ENCODE data around the gene AFF1.
"Not testable (repeated sequence)": the region's sequence is repeated elsewhere in the genome, so short reads cannot be mapped to it uniquely, and the experiment has no call there.

Gene AFF1

DNA sequence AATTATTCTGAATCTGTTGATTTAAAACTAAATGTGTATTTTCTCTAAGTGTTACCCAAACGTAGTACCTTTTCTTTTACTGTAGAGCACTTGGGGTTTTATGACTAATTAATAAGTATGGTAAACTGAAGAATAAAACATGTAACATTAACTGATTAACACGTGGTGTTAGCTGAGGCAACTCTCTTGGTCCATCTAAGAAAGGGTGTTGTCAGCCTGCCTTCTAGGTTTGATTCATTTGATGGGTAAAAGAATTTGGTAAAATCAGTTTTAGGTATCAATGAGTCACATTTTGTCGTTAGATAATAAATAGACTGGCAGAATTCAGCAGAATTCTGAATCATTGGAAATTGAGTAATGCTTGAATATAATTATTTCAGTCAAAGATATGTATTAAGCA, 99.7 kb downstream of the AFF1 start:
- Histone ChIP-seq H3K27ac (ENCODE audit: low read depth in 2 of 2, low read length in 2 of 2) (no peak overlapping the region), H3K27me3 (ENCODE audit: control insufficient read depth in 2 of 2, insufficient read depth in 2 of 2, low read length in 2 of 2) (no peaks in the 10 kb centered on the region), H3K4me3 (ENCODE audit: low read length in 2 of 2) (no peak overlapping the region), H3K36me3 (ENCODE audit: control insufficient read depth in 2 of 2, insufficient read depth in 2 of 2, low read length in 2 of 2) (no peaks in the 10 kb centered on the region), H3K4me1 (ENCODE audit: control insufficient read depth in 2 of 2, insufficient read depth in 2 of 2, low read length in 2 of 2) (peaks cover 19 to 35% of the 10 kb centered on the region in 2 donors), H3K9ac (ENCODE audit: low read depth in 1 of 2, low read length in 2 of 2) (no peak overlapping the region), H3K9me3 (ENCODE audit: control insufficient read depth in 2 of 2, low read length in 2 of 2) (no peaks in the 10 kb centered on the region)

DNA sequence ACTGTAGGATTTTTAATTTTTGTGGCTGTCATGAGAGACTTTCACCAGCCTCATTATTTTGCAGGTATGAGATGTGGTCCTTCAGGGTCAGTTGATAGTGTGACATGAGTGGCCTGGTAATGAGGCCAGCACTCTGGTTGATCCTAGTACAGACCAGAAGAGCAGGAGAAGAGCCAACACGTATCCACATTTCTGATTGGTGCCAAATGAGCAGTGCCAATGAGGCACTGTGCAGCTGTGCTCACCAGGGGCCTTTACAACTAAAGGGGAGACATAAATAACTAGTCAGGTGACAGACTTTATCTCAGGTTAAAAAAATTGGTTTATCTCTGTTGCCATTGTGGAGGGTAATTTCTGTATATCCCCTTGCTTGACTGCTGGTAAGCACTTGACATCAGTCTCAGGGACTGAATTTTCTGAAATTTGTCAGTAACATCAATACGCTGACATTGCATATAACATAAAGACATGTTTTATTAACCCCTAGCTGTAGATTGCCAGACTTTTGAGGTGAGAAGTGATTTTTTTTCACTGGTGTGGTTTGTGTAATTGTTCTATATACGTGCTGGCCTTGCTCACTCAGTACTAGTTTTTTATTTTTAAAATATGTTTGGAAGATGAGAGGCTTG, 101.2 kb downstream of the AFF1 start:
- Histone ChIP-seq H3K4me1 (ENCODE audit: control insufficient read depth in 2 of 2, insufficient read depth in 2 of 2, low read length in 2 of 2) (peaks cover 19 to 29% of the 10 kb centered on the region in 2 donors), H3K27ac (ENCODE audit: low read depth in 2 of 2, low read length in 2 of 2) (no peak overlapping the region), H3K36me3 (ENCODE audit: control insufficient read depth in 2 of 2, insufficient read depth in 2 of 2, low read length in 2 of 2) (no peaks in the 10 kb centered on the region), H3K4me3 (ENCODE audit: low read length in 2 of 2) (no peak overlapping the region), H3K27me3 (ENCODE audit: control insufficient read depth in 2 of 2, insufficient read depth in 2 of 2, low read length in 2 of 2) (no peaks in the 10 kb centered on the region), H3K9ac (ENCODE audit: low read depth in 1 of 2, low read length in 2 of 2) (no peak overlapping the region), H3K9me3 (ENCODE audit: control insufficient read depth in 2 of 2, low read length in 2 of 2) (no peaks in the 10 kb centered on the region)

DNA sequence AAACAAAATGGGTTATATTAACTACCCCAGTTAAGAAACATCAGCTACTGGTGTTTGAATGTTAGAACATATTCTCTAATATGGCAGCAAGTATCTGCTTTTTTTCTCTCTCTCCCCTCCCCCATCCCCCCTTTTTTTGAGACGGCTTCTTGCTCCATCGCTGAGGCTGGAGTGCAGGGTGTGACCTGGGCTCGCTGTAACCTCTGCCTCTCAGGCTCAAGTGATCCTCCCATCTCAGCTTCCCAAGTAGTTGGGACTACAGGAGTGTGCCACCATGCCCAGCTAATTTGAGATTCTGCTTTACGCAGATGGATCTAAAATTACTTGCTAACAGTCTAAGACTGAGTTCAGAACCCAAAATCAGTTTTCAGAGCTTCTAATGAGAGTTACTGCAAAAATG, 101.9 kb downstream of the AFF1 start:
- no peaks in the 10 kb centered on the region for H3K9me3 ChIP-seq (ENCODE audit: control insufficient read depth in 2 of 2, low read length in 2 of 2)
- no peaks in the 10 kb centered on the region for H3K36me3 ChIP-seq (ENCODE audit: control insufficient read depth in 2 of 2, insufficient read depth in 2 of 2, low read length in 2 of 2)
- H3K27me3 ChIP-seq (ENCODE audit: control insufficient read depth in 2 of 2, insufficient read depth in 2 of 2, low read length in 2 of 2) = no peaks in the 10 kb centered on the region
- H3K4me1 ChIP-seq (ENCODE audit: control insufficient read depth in 2 of 2, insufficient read depth in 2 of 2, low read length in 2 of 2) = peaks cover 18 to 27% of the 10 kb centered on the region in 2 donors
- no peak overlapping the region for H3K9ac ChIP-seq (ENCODE audit: low read depth in 1 of 2, low read length in 2 of 2)
- H3K4me3 ChIP-seq (ENCODE audit: low read length in 2 of 2) = no peak overlapping the region
- H3K27ac ChIP-seq (ENCODE audit: low read depth in 2 of 2, low read length in 2 of 2) = no peak overlapping the region

DNA sequence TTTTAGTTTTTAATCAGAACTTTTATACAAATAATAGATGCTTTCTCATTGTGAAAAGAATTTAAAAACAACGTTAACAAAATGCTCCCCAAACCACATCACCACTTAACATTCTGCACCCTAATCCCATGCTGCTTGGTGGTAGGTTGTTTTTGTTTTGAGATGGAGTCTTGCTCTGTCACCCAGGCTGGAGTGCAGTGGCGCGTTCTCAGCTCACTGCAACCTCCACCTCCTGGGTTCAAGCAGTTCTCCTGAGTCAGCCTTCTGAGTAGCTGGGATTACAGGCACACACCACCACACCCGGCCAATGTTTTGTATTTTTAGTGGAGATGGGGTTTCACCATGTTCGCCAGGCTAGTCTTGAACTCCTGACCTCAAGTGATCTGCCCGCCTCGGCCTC, 102.4 kb downstream of the AFF1 start:
- not testable (repeated sequence) for H3K27me3 ChIP-seq (ENCODE audit: control insufficient read depth in 2 of 2, insufficient read depth in 2 of 2, low read length in 2 of 2); H3K27ac ChIP-seq (ENCODE audit: low read depth in 2 of 2, low read length in 2 of 2); H3K36me3 ChIP-seq (ENCODE audit: control insufficient read depth in 2 of 2, insufficient read depth in 2 of 2, low read length in 2 of 2); H3K4me3 ChIP-seq (ENCODE audit: low read length in 2 of 2); H3K9ac ChIP-seq (ENCODE audit: low read depth in 1 of 2, low read length in 2 of 2); H3K9me3 ChIP-seq (ENCODE audit: control insufficient read depth in 2 of 2, low read length in 2 of 2)
- peaks cover 14 to 23% of the 10 kb centered on the region in 2 donors for H3K4me1 ChIP-seq (ENCODE audit: control insufficient read depth in 2 of 2, insufficient read depth in 2 of 2, low read length in 2 of 2)

DNA sequence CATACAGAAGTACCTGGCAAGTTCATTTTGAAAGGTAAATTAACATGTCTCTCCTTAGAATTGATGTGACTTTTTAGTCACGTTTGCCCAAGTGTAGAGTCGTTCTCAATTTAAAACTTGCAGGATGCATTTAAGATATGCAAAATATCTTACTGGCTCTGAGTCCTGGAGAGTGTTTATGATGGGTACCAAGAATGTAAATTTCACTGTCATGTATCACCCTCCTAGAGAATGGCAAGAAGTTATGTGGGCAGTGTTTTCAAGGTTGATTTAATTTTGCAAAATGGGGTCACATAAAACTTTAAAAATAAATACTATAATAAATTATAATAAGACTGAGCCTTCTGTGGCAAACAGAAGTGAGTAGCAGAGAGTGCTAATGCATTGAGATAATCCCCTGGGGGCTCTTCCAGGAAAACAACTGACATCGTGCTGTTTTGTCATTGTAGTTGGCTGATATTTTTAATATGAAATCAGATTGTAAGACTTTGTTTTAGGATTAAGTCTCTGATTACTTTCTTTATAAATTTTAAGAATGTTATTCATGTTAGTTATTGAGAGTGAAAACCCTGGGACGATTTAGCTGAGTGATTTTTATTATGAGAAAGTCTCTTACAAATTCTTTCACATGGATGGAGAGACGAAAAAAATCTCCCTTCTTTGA, 103.0 kb downstream of the AFF1 start:
- no peaks in the 10 kb centered on the region for H3K9me3 ChIP-seq (ENCODE audit: control insufficient read depth in 2 of 2, low read length in 2 of 2)
- no peaks in the 10 kb centered on the region for H3K36me3 ChIP-seq (ENCODE audit: control insufficient read depth in 2 of 2, insufficient read depth in 2 of 2, low read length in 2 of 2)
- peak overlapping the region in 1 of 2 donors; percentile 28 for H3K27ac ChIP-seq (ENCODE audit: low read depth in 2 of 2, low read length in 2 of 2)
- H3K4me1 ChIP-seq (ENCODE audit: control insufficient read depth in 2 of 2, insufficient read depth in 2 of 2, low read length in 2 of 2) = peaks cover 8 to 16% of the 10 kb centered on the region in 2 donors
- H3K27me3 ChIP-seq (ENCODE audit: control insufficient read depth in 2 of 2, insufficient read depth in 2 of 2, low read length in 2 of 2) = no peaks in the 10 kb centered on the region
- H3K4me3 ChIP-seq (ENCODE audit: low read length in 2 of 2) = no peak overlapping the region
- H3K9ac ChIP-seq (ENCODE audit: low read depth in 1 of 2, low read length in 2 of 2) = no peak overlapping the region

DNA sequence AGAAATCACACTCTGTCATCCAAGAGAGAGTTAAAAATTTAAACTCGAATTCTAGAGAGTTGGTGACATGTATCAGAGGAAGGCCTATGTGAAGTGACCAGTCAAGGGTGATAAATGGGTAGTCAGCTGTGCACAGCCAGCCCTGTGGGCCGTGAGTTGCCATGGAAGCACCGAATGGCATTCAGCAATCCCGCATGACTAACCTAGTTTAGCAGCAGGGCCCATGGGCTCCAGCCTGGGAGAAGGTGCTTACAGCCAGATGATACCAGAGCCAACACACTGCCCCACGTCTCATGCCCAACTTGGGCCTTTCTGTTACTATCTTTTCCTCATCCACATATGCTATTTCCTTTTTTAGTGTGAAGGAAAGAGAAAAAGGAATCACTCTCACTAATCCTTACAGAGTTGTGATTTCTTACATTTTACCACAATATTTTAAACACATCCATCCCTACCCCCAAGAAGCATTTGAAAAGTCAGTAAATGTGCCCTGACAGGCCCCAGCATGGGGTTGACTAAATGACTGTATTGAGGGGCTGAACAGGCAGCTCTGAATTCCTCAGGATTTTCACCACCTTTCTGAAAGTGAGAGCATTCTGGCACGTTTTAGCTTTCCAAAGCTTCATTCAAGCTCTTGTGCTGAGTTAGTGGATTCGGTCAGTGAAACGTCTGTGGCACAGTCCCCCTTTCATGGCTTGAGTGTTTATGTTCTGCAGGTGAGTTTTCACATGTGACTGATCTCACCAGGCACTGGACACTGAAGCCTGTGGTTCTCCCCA, 104.2 kb downstream of the AFF1 start:
- H3K27me3 ChIP-seq (ENCODE audit: control insufficient read depth in 2 of 2, insufficient read depth in 2 of 2, low read length in 2 of 2) = no peaks in the 10 kb centered on the region
- H3K9ac ChIP-seq (ENCODE audit: low read depth in 1 of 2, low read length in 2 of 2) = no peak overlapping the region
- H3K4me1 ChIP-seq (ENCODE audit: control insufficient read depth in 2 of 2, insufficient read depth in 2 of 2, low read length in 2 of 2) = peaks cover 6 to 12% of the 10 kb centered on the region in 2 donors
- H3K9me3 ChIP-seq (ENCODE audit: control insufficient read depth in 2 of 2, low read length in 2 of 2) = no peaks in the 10 kb centered on the region
- peak overlapping the region; percentile 19 to 24 for H3K27ac ChIP-seq (ENCODE audit: low read depth in 2 of 2, low read length in 2 of 2)
- H3K4me3 ChIP-seq (ENCODE audit: low read length in 2 of 2) = no peak overlapping the region
- no peaks in the 10 kb centered on the region for H3K36me3 ChIP-seq (ENCODE audit: control insufficient read depth in 2 of 2, insufficient read depth in 2 of 2, low read length in 2 of 2)

DNA sequence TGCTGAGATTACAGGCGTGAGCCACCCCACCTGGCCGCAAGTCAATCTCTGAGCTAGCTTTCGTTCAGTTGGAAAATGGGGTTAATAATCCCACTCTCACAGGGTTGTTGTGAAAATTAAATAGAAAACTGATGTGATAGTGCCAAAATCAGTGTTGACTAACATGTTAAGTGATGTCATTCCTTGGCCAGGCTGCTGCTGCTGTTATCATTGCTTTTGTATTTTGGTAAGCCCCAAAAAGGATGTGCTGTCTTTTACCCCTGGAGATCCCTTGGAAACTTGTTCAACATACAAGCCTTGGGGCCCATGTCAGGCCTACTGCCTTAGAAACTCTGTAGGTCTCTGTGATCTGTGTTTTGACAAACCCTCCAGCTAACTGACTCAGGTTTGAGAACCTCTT, 106.3 kb downstream of the AFF1 start:
- H3K36me3 ChIP-seq (ENCODE audit: control insufficient read depth in 2 of 2, insufficient read depth in 2 of 2, low read length in 2 of 2) = peaks cover 0 to 4% of the 10 kb centered on the region in 2 donors
- H3K9ac ChIP-seq (ENCODE audit: low read depth in 1 of 2, low read length in 2 of 2) = no peak overlapping the region
- H3K4me3 ChIP-seq (ENCODE audit: low read length in 2 of 2) = no peak overlapping the region
- H3K4me1 ChIP-seq (ENCODE audit: control insufficient read depth in 2 of 2, insufficient read depth in 2 of 2, low read length in 2 of 2) = peaks cover 10 to 30% of the 10 kb centered on the region in 2 donors
- no peaks in the 10 kb centered on the region for H3K9me3 ChIP-seq (ENCODE audit: control insufficient read depth in 2 of 2, low read length in 2 of 2)
- no peak overlapping the region for H3K27ac ChIP-seq (ENCODE audit: low read depth in 2 of 2, low read length in 2 of 2)
- no peaks in the 10 kb centered on the region for H3K27me3 ChIP-seq (ENCODE audit: control insufficient read depth in 2 of 2, insufficient read depth in 2 of 2, low read length in 2 of 2)

DNA sequence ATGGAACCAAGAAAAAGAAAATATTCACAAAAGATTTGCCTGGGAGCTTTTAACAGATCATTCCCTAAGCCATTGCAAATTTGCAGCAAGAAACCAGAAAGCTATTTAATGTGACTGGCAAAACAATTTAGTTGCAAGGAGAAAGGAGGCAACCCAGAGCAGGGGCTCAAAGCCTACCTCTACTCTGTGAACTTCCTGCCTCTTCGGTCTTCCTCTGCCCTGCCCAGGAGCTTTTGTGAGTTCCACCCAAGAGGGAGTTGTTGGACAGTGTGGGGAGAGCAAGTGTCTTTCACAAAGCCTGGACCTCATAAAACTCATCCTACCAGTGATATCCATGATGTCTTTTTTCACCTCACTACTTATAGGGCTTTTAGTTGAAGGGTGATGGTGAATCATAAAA, 107.4 kb downstream of the AFF1 start:
- Histone ChIP-seq H3K27ac (ENCODE audit: low read depth in 2 of 2, low read length in 2 of 2) (no peak overlapping the region), H3K4me1 (ENCODE audit: control insufficient read depth in 2 of 2, insufficient read depth in 2 of 2, low read length in 2 of 2) (peaks cover 10 to 25% of the 10 kb centered on the region in 2 donors), H3K9ac (ENCODE audit: low read depth in 1 of 2, low read length in 2 of 2) (no peak overlapping the region)

DNA sequence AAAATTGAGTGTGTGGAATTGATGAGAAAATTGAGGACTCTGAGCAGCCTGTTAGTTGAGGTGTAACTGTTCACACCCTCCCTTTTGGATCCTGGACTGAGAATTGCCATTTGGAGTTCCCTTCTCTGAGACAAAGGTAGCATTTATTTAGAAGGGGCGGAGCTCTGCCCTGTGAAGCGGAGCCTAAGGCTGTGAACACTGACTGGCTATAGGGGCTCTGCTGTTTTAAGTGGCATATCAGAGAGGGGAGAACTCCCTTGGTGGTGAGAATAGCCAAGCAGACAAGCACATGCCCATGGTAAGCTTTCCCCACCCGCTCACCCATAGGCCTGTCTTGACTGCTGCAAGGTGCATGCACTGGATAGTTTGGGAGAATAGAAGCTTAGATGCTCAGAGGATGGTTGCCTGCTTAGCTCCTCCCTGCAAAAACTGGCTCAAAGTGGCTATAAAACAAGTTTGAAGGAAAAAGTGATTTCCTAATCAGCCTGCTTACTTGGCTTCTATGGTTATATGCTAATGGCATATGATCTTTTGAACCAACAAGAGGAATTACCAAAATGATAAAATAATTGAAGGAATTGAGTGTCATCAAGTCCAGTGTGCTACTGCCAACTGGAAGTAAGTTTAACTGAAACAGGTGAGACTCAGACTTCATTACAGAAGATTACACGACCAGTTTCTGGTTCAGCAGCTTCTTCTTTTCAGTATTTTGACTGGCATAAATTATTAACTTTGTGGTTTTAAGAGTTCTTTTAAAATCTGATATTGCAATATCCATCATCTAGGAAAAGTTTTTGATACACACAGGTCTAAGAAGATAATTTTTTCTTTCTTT, 108.4 kb downstream of the AFF1 start:
- no peaks in the 10 kb centered on the region for H3K9me3 ChIP-seq (ENCODE audit: control insufficient read depth in 2 of 2, low read length in 2 of 2)
- no peak overlapping the region for H3K27ac ChIP-seq (ENCODE audit: low read depth in 2 of 2, low read length in 2 of 2)
- H3K4me3 ChIP-seq (ENCODE audit: low read length in 2 of 2) = no peak overlapping the region
- H3K9ac ChIP-seq (ENCODE audit: low read depth in 1 of 2, low read length in 2 of 2) = no peak overlapping the region
- peaks cover 10 to 24% of the 10 kb centered on the region in 2 donors for H3K4me1 ChIP-seq (ENCODE audit: control insufficient read depth in 2 of 2, insufficient read depth in 2 of 2, low read length in 2 of 2)
- H3K27me3 ChIP-seq (ENCODE audit: control insufficient read depth in 2 of 2, insufficient read depth in 2 of 2, low read length in 2 of 2) = no peaks in the 10 kb centered on the region
- H3K36me3 ChIP-seq (ENCODE audit: control insufficient read depth in 2 of 2, insufficient read depth in 2 of 2, low read length in 2 of 2) = peaks cover 11 to 19% of the 10 kb centered on the region in 2 donors

More for the DNA sequence above, 107.4 kb downstream of the AFF1 start:
- H3K27me3 ChIP-seq (ENCODE audit: control insufficient read depth in 2 of 2, insufficient read depth in 2 of 2, low read length in 2 of 2) = no peaks in the 10 kb centered on the region
- no peak overlapping the region for H3K4me3 ChIP-seq (ENCODE audit: low read length in 2 of 2)
- H3K9me3 ChIP-seq (ENCODE audit: control insufficient read depth in 2 of 2, low read length in 2 of 2) = no peaks in the 10 kb centered on the region
- H3K36me3 ChIP-seq (ENCODE audit: control insufficient read depth in 2 of 2, insufficient read depth in 2 of 2, low read length in 2 of 2) = peaks cover 8 to 14% of the 10 kb centered on the region in 2 donors
